ENCODE results near the gene GMIP.

- TF ChIP-seq CTCF (IDR thresholded peaks at IDR 0.05; ENCODE audit: extremely low read depth in 1 of 2, insufficient read depth in 1 of 2, low read depth in 1 of 2, low read length in 2 of 2), result no peak
- TF ChIP-seq POLR2A (IDR thresholded peaks at IDR 0.05; ENCODE audit: low read depth, low read length), result no peak
- TF ChIP-seq MAX (IDR thresholded peaks at IDR 0.05; ENCODE audit: insufficient read depth, insufficient read length), result no peak
- TF ChIP-seq EZH2 (IDR thresholded peaks at IDR 0.05; ENCODE audit: borderline replicate concordance, low read depth, low read length, severe bottlenecking), result no peak
- no peak for TF ChIP-seq JUN (IDR thresholded peaks at IDR 0.05; ENCODE audit: borderline replicate concordance, insufficient read depth, insufficient read length, low read depth)
- TF ChIP-seq POLR2AphosphoS5 (IDR thresholded peaks at IDR 0.05; ENCODE audit: insufficient read depth, low read depth, low read length), result no peak
- TF ChIP-seq GATA2 (IDR thresholded peaks at IDR 0.05; ENCODE audit: insufficient read depth, insufficient read length, low read depth, low read length), result no peak
- no peak for TF ChIP-seq FOS (IDR thresholded peaks at IDR 0.05; ENCODE audit: borderline replicate concordance, insufficient read depth, low read length)
- no peak for TF ChIP-seq MYC (IDR thresholded peaks at IDR 0.05; ENCODE audit: low read depth, low read length)
Observed at GRCh38 chr19:19656451-19657396, 13.3 kb upstream of the GMIP start.

Data from endothelial cell of umbilical vein (primary cell).